ENCODE measurements around the gene KIFAP3. TPM values are rescaled to one million over a fixed set of nuclear protein-coding genes. Genes with fewer than 3 reads are reported as not detected.
"Not testable (repeated sequence)": the region's sequence is repeated elsewhere in the genome, so short reads cannot be mapped to it uniquely, and the experiment has no call there.

Gene KIFAP3
- total RNA-seq, 4 donors from 2014 or later: 25.2 to 49.2 (median 40.0) TPM

DNA sequence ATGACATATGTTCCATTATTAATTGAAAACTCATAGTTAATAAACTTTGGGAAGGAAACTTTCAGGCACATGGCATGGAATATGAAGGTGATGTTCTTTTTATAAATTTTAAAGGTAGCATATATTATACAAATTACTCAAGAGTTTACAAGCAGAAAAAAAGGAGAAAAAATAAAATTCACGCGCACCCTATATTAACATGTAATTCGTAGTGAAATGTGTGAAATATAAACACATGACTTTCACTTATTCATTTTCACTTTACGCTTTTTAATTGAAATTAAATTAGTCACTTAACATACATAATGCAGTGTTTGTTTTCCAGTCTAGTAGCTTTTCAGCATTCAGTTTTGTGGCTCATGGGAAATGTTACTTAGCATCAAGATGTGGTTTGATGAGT is 153.4 kb downstream of the KIFAP3 start:
- 93 to 97% methylated on average over 4 of the region's 4 CpGs for WGBS, 2 donors
- no peak for TF ChIP-seq POLR2A (IDR thresholded peaks at IDR 0.05)
- no peak for TF ChIP-seq EP300 (IDR thresholded peaks at IDR 0.05)
- TF ChIP-seq, protein P1, sequence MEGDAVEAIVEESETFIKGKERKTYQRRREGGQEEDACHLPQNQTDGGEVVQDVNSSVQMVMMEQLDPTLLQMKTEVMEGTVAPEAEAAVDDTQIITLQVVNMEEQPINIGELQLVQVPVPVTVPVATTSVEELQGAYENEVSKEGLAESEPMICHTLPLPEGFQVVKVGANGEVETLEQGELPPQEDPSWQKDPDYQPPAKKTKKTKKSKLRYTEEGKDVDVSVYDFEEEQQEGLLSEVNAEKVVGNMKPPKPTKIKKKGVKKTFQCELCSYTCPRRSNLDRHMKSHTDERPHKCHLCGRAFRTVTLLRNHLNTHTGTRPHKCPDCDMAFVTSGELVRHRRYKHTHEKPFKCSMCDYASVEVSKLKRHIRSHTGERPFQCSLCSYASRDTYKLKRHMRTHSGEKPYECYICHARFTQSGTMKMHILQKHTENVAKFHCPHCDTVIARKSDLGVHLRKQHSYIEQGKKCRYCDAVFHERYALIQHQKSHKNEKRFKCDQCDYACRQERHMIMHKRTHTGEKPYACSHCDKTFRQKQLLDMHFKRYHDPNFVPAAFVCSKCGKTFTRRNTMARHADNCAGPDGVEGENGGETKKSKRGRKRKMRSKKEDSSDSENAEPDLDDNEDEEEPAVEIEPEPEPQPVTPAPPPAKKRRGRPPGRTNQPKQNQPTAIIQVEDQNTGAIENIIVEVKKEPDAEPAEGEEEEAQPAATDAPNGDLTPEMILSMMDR (IDR thresholded peaks at IDR 0.05): no peak
- no peak overlapping the region for H3K4me3 ChIP-seq
- no peak overlapping the region for H3K27ac ChIP-seq
- H3K36me3 ChIP-seq: peaks cover 0 to 41% (median 0%) of the 10 kb centered on the region in 3 donors
- no peaks in the 10 kb centered on the region for H3K27me3 ChIP-seq
- H3K9me3 ChIP-seq: no peaks in the 10 kb centered on the region
- H3K4me1 ChIP-seq: no peaks in the 10 kb centered on the region
- no peak for DNase-seq (ENCODE audit: low spot score in 2 of 2)

DNA sequence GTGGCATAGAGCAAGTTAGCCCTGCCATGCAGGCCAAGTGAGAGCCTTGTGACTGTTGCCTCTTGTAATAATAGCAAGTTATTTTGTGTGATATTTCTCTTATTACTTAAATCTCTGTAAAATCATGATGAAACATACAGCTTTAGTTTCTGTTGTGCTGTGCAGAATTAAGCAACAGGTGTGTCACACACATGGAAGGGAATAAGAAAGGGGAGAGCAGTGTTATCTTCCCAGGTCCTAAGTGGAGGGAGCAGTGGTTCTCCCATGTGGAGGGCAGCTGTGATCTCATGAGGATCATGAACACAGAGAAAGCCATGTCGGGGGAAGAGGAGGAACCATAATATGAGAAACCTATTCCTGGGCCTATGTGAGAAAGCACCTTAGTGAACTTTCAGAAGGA is 155.6 kb downstream of the KIFAP3 start:
- H3K9me3 ChIP-seq: no peaks in the 10 kb centered on the region
- H3K4me3 ChIP-seq: no peak overlapping the region
- DNase-seq (ENCODE audit: low spot score in 2 of 2): no peak
- no peak for TF ChIP-seq EP300 (IDR thresholded peaks at IDR 0.05)
- no peak for TF ChIP-seq POLR2A (IDR thresholded peaks at IDR 0.05)
- TF ChIP-seq, protein P1 (IDR thresholded peaks at IDR 0.05): no peak
- no peaks in the 10 kb centered on the region for H3K4me1 ChIP-seq
- H3K36me3 ChIP-seq: peaks cover 0 to 41% (median 0%) of the 10 kb centered on the region in 3 donors
- WGBS, 2 donors: 87 to 100% methylated on average over 1 of the region's 1 CpG
- no peak overlapping the region for H3K27ac ChIP-seq
- no peaks in the 10 kb centered on the region for H3K27me3 ChIP-seq

DNA sequence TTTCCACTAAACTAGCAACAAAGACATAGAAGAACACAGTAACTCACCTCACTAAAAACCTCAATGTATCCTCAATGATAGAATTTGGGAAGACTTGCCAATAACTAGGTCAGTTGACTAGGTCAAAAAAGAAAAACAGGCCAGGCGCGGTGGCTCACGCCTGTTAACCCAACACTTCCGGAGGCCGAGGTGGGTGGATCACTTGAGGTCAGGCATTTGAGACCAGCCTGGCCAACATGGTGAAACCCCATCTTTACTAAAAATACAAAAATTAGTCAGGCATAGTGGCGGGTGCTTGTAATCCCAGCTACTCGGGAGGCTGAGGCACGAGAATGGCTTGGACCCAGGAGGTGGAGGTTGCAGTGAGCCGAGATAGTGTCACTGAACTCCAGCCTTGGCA is 156.3 kb downstream of the KIFAP3 start:
- H3K4me1 ChIP-seq; H3K27me3 ChIP-seq; H3K4me3 ChIP-seq; DNase-seq (ENCODE audit: low spot score in 2 of 2); H3K9me3 ChIP-seq; H3K27ac ChIP-seq: not testable (repeated sequence)
- H3K36me3 ChIP-seq: peaks cover 0 to 37% (median 0%) of the 10 kb centered on the region in 3 donors
- 90 to 97% methylated on average over 9 of the region's 9 CpGs for WGBS, 2 donors

DNA sequence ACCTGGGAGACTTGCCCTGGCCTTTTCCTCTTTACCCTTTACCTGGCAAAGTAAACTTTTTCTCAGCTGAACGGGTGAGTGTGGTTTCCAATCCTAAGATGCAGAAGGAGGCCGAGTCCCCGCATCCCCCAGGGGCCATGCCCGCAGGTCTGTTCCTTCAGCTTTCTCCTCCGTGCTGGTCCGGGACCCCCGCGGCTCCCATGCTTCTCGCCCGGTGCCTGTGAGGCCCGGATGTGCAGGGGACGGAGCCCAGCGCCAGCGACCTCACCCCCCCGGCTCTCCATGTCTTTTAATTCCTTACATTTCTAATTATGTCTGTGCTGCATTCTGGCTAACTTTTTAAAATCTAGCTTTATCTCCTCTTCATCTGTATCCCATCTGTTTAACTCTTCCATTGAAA is 159.3 kb downstream of the KIFAP3 start:
- DNase-seq (ENCODE audit: low spot score in 2 of 2): no peak
- peaks cover 0 to 4% (median 0%) of the 10 kb centered on the region in 4 donors for H3K9me3 ChIP-seq
- TF ChIP-seq POLR2A (IDR thresholded peaks at IDR 0.05): no peak
- TF ChIP-seq, protein P1 (IDR thresholded peaks at IDR 0.05): no peak
- TF ChIP-seq EP300 (IDR thresholded peaks at IDR 0.05): no peak
- no peaks in the 10 kb centered on the region for H3K27me3 ChIP-seq
- H3K27ac ChIP-seq: no peak overlapping the region
- H3K36me3 ChIP-seq: peaks cover 0 to 25% (median 0%) of the 10 kb centered on the region in 3 donors
- no peak overlapping the region for H3K4me3 ChIP-seq
- H3K4me1 ChIP-seq: no peaks in the 10 kb centered on the region
- WGBS, 2 donors: 48 to 54% methylated on average over 15 of the region's 15 CpGs

DNA sequence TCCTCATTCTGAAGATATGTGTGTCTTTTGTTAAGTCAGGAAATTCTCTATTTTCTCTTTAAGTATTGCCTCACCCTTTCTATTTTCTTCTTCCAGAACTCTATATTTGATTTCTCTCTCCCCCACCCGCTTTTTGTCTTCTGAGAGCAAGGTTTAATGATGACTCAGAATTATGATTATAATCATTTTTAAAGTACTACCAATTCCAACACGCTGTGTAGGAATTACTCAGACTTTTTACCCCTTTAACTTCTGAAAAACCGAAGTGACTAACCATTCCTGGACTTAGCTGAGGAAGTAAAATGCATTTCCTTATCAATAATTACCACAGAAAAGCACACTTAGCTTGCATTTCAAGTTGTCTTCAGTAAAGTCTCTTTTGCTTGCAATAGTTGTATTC is 160.0 kb downstream of the KIFAP3 start:
- Histone ChIP-seq H3K27me3 (no peaks in the 10 kb centered on the region), H3K4me3 (no peak overlapping the region), H3K27ac (no peak overlapping the region), H3K9me3 (peaks cover 0 to 4% (median 0%) of the 10 kb centered on the region in 4 donors), H3K36me3 (peaks cover 0 to 19% (median 0%) of the 10 kb centered on the region in 3 donors), H3K4me1 (no peaks in the 10 kb centered on the region)
- WGBS, 2 donors: 54 to 55% methylated on average over 3 of the region's 3 CpGs
- no peak for TF ChIP-seq EP300 (IDR thresholded peaks at IDR 0.05)
- TF ChIP-seq, protein P1 (IDR thresholded peaks at IDR 0.05): no peak
- no peak for DNase-seq (ENCODE audit: low spot score in 2 of 2)

DNA sequence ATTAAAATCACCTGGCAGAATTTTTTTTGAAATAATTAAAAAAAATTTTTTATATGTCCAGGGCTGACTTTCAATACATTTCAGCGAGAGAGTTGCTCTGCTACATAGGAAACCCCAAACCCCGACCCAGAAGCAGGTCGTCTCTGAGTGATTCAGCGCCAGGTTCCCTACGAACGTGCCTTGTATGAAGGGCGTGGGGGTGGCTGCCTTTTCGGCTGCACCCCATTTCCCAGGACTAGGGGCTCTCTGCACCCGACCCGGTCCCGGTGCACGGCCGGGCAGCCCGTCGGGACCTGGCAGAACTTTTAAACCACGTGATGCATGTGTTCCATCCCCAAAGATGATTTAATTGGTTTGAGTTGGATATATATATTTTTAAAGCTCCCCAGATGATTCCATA is 165.0 kb downstream of the KIFAP3 start:
- DNase-seq (ENCODE audit: low spot score in 2 of 2): no peak
- Histone ChIP-seq H3K36me3 (no peaks in the 10 kb centered on the region), H3K4me3 (no peak overlapping the region), H3K4me1 (no peaks in the 10 kb centered on the region), H3K9me3 (peaks cover 0 to 4% (median 0%) of the 10 kb centered on the region in 4 donors), H3K27ac (no peak overlapping the region), H3K27me3 (no peaks in the 10 kb centered on the region)
- TF ChIP-seq POLR2A (IDR thresholded peaks at IDR 0.05) (no peak), EP300 (IDR thresholded peaks at IDR 0.05) (no peak)
- TF ChIP-seq, protein P1 (IDR thresholded peaks at IDR 0.05): no peak
- 72 to 88% methylated on average over 16 of the region's 16 CpGs for WGBS, 2 donors

Data from tibial nerve (tissue), 4 donors.